ENCODE measurements around the gene TBC1D12.
"Not testable (repeated sequence)": the region's sequence is repeated elsewhere in the genome, so short reads cannot be mapped to it uniquely, and the experiment has no call there.

TBC1D12 gene

DNA sequence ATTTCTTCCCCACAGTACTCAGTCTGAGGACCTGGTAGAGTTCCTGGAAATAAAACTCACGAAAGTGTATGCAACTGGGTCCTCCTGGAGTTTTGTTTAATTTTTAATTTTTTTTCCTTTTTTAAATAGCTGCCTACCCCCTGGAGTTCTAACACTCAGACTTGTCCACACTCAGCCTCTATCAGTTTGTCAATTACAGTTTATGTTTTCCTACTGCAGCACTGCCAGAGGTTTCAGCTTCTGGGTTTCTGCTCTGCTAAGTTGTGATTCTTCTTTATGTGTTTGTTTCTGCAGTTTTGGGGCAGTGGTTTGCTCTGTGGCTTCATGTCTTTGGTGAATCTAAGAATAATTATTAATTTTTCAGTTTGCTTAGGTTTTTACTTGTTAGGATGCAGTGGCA is 59.2 kb downstream of the TBC1D12 start:
- DNase-seq, result no peak

DNA sequence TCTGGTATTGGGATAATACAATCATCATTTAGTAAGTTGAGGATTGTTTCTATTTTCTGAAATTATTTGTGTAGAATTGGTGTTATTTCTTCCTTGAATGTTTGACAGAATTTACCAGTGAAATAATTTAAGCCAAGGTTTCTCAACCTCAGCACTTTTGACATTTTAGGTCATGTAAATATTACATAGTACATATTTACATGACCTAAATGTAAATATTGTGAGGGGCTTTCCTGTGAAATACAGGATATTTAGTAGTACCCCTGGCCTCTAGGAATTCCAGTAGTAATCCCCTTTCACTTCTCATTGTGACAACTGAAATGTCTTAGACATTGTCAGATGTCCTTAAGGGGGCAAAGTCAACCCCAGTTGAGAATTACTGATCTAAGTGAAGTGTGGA is 59.8 kb downstream of the TBC1D12 start:
- no peak for DNase-seq

DNA sequence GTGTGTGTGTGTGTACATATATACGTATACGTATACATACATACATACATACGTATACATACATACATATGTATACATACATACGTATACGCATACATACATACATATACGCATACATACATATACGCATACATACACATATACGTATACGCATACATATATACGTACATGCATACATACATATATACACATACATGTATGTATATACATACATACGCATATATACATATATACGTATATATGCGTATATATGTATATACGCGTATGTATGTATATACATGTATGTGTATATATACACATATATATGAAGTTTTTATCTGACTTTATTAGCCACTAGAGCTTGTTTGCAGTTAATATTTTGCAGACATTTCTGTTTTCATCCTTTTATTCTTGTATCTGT is 63.3 kb downstream of the TBC1D12 start:
- no peak for DNase-seq

DNA sequence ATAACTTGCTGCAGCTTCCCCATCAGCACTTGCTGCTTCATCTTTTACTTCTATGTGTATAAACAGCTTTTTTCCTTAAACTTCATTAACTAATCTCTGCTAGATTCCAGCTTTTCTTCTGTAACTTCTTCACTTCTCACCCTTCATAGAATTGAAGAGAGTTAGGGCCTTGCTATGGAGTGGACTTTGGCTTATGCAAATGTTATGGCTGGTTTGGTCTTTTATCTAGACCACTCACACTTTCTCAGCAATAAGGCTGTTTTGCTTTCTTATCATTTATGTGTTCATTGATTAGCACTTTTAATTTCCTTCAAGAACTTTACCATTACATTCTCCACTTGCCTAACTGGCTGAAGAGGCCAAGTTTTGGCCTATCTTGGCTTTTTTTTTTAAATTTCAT is 79.1 kb downstream of the TBC1D12 start:
- DNase-seq, result no peak

DNA sequence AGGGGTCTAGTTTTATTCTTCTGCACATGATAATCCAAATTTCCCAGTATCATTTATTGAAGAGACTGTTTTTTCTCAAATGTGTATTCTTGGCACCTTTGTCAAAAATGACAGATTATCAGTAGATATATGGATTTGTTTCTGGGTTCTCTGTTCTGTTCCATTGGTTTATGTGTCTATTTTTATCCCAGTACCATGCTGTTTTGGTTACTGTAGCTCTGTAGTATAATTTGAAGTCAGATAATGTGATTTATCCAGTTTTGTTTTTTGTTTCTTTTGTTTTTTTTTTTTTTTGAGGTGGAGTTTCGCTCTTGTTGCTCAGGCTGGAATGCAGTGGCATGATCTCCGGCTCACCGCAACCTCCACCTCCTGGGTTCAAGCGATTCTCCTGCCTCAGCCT is 81.6 kb downstream of the TBC1D12 start:
- no peak for DNase-seq

DNA sequence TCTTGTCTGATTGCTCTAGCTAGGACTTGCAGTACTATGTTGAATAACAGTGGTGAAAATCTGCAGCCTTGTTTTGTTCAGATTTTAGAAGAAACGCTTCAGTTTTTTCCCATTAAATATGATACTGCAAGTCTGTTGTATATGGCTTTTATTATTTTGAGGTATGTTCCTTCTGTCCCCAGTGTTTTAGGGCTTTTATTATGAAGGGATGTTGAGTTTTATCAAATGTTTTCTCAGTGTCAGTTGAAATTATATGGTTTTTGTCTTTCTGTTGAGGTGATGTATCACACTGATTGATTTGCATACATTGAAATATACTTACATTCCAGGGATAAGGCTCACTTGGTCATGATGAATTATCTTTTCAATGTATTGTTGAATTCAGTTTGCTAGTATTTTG is 82.8 kb downstream of the TBC1D12 start:
- no peak for DNase-seq

DNA sequence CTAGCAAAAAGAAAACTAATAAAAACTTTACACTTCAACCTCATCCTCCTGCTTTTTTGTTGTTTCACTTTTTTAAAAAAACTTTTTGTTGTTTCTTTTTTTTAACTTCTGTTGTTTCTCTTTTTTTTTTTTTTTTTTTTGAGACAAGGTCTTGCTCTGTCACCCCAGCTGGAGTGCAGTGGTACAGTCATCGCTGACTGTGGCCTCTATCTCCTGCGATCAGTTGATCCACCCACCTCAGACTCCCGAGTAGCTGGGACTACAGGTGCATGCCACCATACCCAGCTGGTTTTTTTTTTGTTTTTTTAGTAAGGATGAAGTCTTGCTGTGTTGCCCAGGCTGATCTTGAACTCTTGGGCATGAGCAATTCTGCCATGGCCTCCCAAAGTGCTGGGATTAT is 85.2 kb downstream of the TBC1D12 start:
- no peak for DNase-seq

DNA sequence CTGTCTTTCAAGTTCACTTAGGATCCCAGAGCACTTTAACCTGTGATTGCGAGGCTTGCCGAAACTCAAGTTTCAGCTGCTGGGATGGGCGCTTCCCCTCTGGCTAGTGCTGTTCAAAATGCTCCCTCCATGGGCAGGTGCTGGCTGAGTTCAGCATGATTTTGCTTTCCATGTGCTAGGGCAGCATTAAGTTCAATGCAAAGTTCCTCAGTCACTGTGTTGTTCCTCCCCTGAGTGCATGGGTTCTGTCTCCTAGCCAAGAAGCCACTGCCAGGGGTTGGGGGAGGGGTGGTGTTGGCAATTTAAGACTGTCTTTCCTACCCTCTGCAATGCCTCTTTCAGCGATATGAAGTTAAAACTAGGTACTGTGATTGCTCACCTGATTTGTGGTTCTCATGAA is 86.8 kb downstream of the TBC1D12 start:
- DNase-seq, result no peak

DNA sequence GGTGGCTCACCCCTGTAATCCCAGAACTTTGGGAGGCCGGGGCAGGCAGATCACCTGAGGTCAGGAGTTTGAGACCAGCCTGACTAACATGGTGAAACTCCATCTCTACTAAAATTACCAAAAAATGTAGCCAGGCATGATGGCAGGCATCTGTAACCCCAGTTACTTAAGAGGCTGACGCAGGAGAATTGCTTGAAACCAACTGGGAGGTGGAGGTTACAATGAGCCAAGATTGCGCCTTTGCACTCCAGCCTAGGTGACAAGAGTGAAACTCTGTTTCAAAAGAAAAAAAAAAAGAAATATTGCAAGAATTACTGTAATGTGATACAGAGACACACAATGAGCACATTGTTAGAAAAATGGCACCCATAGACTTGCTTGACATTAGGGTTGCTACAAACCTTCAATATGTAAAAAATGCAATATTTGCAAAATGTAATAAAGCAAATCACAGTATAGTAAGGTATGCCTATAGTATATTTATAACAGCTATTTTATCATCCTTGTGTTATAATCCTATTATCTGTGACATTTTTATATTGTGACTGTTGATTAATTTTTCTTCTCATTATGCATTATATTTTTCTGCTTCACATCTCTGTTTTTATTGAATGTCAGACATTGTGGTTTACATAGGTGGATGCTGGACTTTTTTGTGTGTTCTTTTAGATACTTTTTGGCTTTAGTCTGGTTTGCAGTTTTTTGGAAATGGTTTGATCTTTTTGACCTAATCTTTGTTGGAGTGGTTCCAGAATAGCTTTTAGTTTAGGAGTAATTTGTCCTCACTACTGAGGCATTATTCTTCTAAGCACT is 87.8 kb downstream of the TBC1D12 start:
- DNase-seq, result no peak

DNA sequence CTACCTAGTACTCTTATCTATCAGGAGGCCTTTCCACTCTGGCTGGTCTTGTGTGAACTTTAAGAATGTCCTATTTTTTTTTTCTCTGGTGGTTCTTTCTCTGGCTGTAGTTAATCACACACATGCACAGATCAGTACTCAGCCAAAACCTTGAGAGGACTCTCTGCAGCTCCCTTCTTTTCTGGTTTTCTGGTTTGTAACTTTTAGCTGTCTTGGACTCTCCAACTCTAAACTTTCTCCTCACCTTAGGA is 88.4 kb downstream of the TBC1D12 start:
- DNase-seq, result no peak

DNA sequence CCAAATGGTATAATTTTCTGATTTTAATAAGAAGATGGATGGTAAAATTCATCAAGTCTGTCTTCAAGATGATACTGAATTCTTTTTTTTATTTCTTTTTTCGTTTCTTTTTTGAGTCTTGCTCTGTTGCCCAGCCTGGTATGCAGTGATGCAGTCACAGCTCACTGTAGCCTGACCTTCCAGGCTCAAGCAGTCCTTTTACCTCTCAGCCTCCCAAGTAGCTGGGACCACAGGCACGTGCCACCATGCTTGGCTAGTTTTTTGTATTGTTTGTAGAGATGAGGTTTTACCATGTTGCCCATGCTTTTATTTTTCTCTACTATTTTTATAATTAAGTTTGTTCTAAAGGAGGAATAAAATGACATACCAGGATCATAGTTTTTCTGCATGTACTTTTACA is 91.1 kb downstream of the TBC1D12 start:
- no peak for DNase-seq

DNA sequence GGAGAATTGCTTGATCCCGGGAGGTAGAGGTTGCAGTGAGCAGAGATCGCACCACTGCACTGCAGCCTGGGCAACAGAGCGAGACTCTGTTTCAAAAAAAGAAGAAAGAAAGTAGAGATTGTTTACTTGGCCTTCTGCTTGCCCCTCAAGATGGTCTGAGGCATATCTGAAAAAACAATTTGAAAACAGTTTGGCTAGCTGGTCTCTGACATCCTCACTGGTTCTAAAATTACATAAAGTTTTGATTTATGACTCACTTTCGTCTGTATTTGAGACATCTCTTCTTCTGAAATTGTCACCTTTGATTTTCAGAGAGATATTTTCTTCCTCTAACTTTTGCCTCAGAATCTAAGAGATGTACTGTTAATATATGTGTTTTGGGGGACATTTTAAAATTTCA is 93.7 kb downstream of the TBC1D12 start:
- DNase-seq, result no peak

DNA sequence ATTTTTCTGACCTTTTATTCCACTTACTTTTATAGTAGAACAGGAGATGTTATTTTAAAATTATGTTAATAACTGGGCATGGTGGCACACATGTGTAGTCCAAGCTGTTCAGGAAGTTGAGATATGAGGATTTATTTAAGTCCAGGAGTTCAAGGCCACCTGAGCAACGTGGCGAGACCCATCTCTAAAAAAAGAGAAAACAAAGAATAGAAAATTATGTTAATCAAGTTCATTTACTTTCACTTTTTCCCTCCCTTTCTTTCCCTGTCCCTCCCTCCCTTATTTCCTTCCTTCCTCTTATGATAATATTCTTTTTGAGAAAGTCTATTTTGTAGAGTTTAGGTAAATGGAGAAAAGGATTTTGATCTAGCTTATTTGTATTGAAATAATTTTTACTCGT is 94.3 kb downstream of the TBC1D12 start:
- no peak for DNase-seq

DNA sequence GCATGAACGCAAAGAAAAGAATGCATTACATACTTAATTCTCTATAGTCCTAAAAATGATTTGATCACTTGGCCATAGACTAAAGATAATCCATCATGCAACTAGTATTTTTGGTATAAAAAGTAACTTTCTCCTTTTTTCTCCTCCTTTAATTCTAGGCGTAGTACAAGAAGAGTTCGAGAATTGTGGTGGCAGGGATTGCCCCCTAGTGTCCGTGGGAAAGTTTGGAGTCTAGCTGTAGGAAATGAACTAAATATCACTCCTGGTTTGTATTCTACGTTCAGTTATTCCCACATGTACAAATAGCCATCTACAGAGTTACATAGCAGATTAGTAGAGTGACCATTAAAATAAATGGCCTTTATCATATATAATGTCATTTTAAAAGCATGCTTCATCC is 97.7 kb downstream of the TBC1D12 start:
- DNase-seq, result no peak

DNA sequence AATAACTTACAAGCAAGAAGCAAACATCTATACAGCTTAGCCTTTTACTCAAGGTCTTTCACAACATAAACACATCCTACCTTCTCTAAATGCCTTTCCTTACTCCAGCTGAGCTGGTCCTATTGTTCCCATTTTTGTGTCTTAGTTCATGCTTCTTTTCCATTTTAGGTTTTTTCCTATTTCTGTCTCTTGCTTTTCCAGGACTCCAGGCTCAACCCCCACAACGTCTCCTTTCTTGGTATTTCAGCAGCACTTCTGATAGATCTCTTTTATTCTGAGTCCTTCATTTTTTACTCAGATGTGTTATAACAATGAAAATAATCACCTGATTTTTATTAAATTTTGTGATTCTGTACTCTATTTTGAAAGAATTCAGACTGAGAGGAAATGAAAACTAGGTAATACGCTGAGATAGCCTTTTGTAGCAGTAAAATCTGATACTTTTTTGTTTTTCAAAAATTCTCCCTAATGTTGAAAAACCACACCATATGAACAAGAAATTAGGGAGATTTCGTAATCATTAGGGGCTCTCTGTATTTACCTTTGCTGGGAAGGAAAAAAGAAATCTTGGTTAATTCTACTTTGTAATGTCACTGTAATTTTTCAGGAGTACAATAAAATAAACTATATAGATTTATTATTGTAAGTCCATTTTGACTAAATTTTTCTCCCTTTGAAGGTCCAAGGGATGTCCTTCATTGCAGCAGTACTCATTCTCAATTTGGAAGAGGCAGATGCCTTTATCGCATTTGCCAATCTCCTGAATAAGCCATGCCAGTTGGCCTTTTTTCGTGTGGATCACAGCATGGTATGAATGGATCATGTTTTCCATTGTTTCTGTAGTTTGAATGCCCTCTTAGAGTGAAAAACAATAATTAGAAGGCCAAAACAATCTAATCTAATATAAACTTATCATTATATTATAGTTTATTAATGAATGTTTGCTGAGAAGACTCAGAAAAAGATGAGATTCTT is 119.2 kb downstream of the TBC1D12 start:
- DNase-seq, result no peak

DNA sequence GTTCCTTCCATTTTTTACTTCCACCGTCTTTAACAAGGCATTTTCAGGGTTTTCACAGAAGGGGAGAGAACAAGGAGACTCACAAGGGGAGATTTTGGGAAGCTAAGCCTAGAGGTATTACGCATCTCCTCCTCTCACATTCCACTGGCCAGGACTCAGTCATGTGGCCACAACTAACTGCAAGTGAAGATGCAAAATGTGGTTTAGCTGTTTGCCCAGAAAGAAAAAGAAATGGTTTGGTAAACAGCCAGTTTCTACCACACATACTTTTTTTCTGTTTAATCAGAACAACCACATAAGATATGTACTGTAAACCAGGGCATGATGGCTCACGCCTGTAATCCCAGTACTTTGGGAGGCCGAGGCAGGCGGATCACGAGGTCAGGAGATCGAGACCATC is 121.8 kb downstream of the TBC1D12 start:
- no peak for DNase-seq

DNA sequence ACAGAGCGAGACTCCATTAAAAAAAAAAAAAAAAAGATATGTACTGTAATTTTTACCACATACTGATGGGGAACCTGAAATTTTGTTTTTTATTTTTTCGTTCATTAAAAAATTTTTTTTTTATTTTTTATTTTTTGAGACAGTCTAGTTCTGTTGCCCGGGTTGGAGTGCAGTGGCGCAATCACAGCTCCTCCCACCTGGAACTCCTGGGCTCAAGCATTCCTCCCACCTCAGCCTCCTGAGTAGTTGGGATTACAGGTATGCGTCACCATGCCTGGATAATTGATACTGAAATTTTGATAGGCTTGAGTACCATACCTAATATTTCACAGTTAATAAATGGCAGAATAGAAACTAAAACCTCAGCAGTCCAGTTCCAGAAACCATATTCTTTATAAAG is 122.4 kb downstream of the TBC1D12 start:
- DNase-seq, result no peak

DNA sequence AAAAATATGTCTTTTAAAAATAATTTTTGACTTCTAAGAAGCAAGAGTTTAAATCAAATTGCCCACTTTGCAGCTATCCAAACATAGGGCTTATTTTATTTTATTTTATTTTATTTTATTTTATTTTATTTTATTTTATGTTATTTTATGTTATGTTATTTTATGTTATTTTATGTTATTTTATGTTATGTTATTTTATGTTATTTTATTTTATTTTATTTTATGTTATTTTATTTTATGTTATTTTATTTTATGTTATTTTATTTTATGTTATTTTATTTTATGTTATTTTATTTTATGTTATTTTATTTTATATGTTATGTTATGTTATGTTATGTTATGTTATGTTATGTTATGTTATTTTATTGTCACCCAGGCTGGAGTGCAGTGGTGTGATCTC is 129.2 kb downstream of the TBC1D12 start:
- DNase-seq, result not testable (repeated sequence)

DNA sequence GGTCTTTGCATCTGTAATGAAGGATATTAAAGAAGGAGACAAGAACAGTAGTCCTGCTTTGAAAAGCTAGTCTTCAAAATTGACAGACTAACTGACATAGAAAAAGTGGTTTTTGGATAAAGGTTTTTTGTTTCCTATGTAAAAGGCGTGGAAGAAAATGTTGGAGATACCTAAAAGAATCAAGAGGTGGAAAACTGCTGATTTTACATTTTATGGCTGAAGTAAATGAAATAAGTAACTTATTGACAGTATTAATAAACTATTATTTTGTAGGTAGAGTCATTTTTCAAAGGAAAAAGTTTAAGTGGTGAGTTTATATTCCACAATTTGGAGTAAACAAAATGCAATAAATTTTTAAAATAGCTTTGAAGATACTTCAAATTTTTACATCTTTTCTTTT is 130.7 kb downstream of the TBC1D12 start:
- no peak for DNase-seq

DNA sequence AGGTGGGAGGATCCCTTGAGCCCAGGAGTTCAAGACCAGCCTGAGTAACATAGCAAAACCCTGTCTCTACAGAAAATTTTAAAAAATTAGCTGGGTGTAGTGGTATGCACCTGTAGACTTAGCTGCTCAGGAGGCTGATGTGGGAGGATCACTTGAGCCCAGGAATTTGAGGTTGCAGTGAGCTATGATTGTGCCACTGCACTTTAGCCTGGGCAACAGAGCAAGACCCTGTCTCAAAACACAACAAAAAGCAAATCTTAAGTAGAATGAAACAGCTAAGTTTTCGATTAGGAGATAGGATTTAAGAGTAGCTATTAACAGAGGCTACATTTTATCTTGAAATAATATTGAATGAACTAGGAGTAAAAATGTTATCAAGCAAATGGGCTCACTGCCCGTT is 139.9 kb downstream of the TBC1D12 start:
- not testable (repeated sequence) for DNase-seq

DNA sequence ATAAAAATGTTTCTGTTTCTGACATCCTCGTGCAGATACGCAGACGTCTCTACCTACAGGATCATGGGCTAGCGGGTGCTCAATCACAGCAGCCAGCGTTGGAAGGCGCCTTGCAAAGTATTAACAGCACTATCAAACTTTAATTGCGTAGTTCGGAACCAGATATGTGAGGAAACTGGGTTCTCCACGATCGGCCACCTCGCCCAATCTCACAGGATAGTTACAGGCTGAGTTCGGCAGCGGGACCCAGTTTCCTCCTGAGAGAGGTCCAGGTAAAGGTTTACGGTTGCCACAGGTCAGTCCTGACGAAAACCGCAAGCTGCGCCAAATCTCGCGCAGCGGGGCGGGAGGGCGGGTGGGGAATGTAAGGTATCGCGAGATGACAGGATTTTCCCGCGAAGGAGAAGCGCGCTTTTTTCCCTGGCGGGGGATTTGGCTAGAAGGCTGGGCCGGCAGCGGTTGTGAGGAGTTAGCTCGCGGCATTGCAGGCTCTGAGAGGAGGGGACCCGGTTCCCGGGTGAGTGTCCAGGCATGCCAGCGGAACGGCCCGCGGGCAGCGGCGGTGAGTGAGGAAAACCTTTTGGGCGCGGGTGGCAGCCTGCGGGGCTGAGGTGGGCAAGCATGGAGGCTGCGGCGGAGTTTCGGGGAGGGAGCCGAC is 143.2 kb downstream of the TBC1D12 start, which contains the start of gene HELLS:
HELLS (plus strand) TSS at position 398 of the 658 bp plus-strand sequence; CDS start at position 532, 134 bp downstream.
- peak; percentile 92 for DNase-seq

DNA sequence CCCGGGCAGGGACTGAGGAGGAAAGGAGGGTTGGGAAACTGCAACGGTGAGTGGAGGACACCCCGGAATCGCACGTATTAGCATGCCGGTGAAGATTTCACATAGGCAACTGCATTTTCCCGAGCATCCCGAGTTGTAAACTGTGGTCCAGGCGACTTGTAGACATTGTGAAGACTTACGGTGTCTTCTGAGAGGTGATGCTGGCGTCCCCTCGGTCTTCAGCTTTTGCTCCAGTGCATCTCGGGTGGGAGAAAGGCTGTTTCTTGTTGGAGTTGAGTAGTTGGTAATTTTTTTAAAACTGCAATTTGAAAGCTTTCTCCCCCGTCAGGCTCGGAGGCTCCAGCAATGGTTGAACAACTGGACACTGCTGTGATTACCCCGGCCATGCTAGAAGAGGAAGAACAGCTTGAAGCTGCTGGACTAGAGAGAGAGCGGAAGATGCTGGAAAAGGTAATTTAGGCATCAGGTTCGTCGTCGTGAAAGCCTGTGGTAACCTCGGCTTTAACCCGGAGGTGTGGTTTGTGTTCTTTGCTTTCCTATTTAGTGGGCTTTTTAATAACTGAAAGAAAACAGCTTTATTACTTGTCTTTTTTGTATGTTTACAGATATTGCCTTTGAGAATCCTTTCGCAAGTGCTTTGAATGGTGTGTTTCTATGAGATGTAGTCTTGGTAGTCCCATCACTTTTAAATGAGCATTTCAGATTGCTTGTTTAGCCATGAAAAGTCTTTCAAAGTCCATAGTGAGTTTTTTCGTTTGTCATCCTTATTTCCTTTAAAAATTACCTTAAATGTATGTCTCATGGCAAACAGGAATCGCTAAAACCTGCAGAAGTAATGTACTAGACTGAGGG is 143.9 kb downstream of the TBC1D12 start:
- peak; percentile 46 for DNase-seq

DNA sequence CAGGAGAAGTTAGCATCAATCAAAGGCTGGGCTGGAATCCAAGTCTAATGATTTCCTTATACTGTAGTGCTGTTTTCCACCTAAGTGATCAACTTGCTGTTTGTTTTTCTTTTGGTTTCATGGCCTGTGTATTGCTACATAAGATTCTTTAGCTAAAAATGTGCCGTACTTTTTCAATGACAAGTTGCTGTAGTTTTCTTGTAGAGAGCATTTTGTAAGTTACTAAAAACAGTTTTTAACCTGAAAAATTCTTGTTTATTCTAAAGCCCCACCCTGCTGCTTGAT is 144.5 kb downstream of the TBC1D12 start:
- no peak for DNase-seq
